Measurements from ENCODE around the gene TEAD1.

- TF ChIP-seq SIN3A (IDR thresholded peaks at IDR 0.05; ENCODE audit: borderline replicate concordance, insufficient read depth, low read length) (no peak), POLR2AphosphoS5 (IDR thresholded peaks at IDR 0.05; ENCODE audit: low read depth, low read length) (no peak), REST (IDR thresholded peaks at IDR 0.05; ENCODE audit: insufficient read depth in 1 of 2, low read depth in 2 of 2, low read length in 2 of 2) (peak in 1 of 2 experiments; percentile 47; a peak in 1 of 4 replicates), TAF1 (IDR thresholded peaks at IDR 0.05; ENCODE audit: borderline replicate concordance, insufficient read depth, low read length) (0 out of 2 replicates have a peak, but pooled peaks have one; percentile 27)
Measured at GRCh38 chr11:12642040-12642439, 32.2 kb upstream of the TEAD1 start.
